BLaER1 (cell line): ENCODE measurements around the gene ARHGAP24.

Source experiments
- H3K27ac ChIP-seq: shearing (Covaris generic); formaldehyde crosslinking; 2 replicates; pipeline ENCODE4 v1.8.1; 2022
- H3K27me3 ChIP-seq: shearing (Covaris generic); formaldehyde crosslinking; 2 replicates; pipeline ENCODE4 v1.8.1; 2022
- H3K36me3 ChIP-seq: shearing (Covaris generic); formaldehyde crosslinking; 2 replicates; pipeline ENCODE4 v1.8.1; 2022
- H3K4me1 ChIP-seq: shearing (Covaris generic); formaldehyde crosslinking; 2 replicates; pipeline ENCODE4 v1.8.1; 2022
- H3K4me2 ChIP-seq: shearing (Covaris generic); formaldehyde crosslinking; 2 replicates; pipeline ENCODE4 v1.8.1; 2022
- H3K4me3 ChIP-seq: shearing (Covaris generic); formaldehyde crosslinking; 2 replicates; pipeline ENCODE4 v1.8.1; 2022
- H3K9ac ChIP-seq: shearing (Covaris generic); formaldehyde crosslinking; 2 replicates; pipeline ENCODE4 v1.8.1; 2022
- H3K9me3 ChIP-seq: shearing (Covaris generic); formaldehyde crosslinking; 2 replicates; pipeline ENCODE4 v1.8.1; 2022
- H4K20me1 ChIP-seq: shearing (Covaris generic); formaldehyde crosslinking; 2 replicates; pipeline ENCODE4 v1.8.1; 2022
- Cebpa-rat ChIP-seq: shearing (Covaris generic); IDR thresholded peaks from 2 replicates; pipeline ENCODE4 v1.8.1; 2022

ARHGAP24 gene

GRCh38 chr4:85744950-85745349 lies 270.0 kb downstream of the ARHGAP24 start:
- Histone ChIP-seq H4K20me1 (no peaks in the 10 kb centered on the region), H3K9ac (no peak overlapping the region), H3K27me3 (no peaks in the 10 kb centered on the region), H3K27ac (no peak overlapping the region), H3K4me3 (no peak overlapping the region), H3K4me1 (peaks cover 11% of the 10 kb centered on the region), H3K4me2 (no peak overlapping the region), H3K36me3 (no peaks in the 10 kb centered on the region), H3K9me3 (no peaks in the 10 kb centered on the region)
- no peak for TF ChIP-seq Cebpa-rat

GRCh38 chr4:85745939-85746338 lies 271.0 kb downstream of the ARHGAP24 start:
- H3K36me3 ChIP-seq, result no peaks in the 10 kb centered on the region
- H3K4me2 ChIP-seq, result no peak overlapping the region
- no peak overlapping the region for H3K4me3 ChIP-seq
- no peaks in the 10 kb centered on the region for H4K20me1 ChIP-seq
- no peak overlapping the region for H3K27ac ChIP-seq
- no peak overlapping the region for H3K9ac ChIP-seq
- TF ChIP-seq Cebpa-rat, result no peak
- no peaks in the 10 kb centered on the region for H3K9me3 ChIP-seq
- H3K27me3 ChIP-seq, result no peaks in the 10 kb centered on the region
- H3K4me1 ChIP-seq, result peaks cover 17% of the 10 kb centered on the region

DNA sequence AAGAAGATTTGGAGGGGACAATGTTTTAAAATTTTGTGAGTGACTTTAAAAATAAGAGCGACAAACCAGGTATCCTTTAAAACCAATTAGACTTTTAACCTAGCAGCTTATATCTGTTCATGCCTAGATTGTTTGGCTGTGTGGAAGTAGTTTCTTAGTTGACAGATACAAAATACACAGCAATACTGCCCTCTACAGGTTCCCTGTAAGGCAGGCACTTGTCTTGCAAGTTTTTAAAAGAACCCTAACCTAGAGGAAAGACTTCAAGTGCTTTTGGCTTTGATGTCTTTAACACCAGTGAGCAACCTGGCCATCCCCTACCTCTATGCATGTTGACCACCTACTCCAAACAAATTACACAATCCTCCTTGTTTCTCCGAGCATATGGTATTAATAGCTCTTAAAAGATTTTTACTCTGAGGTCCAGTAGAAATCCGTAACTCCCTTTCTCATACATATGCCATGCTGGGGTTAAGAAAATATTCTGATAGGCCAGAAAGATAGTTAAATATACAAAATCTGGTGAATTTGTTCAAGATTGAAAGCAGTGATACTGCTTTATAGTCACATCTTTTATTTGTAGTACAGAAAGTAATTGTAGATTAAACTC lies 273.0 kb downstream of the ARHGAP24 start:
- no peak overlapping the region for H3K9ac ChIP-seq
- no peak overlapping the region for H3K4me3 ChIP-seq
- no peak for TF ChIP-seq Cebpa-rat
- no peak overlapping the region for H3K4me2 ChIP-seq
- no peaks in the 10 kb centered on the region for H3K36me3 ChIP-seq
- no peaks in the 10 kb centered on the region for H4K20me1 ChIP-seq
- no peaks in the 10 kb centered on the region for H3K27me3 ChIP-seq
- H3K4me1 ChIP-seq, result peaks cover 17% of the 10 kb centered on the region
- H3K27ac ChIP-seq, result no peak overlapping the region
- H3K9me3 ChIP-seq, result no peaks in the 10 kb centered on the region

GRCh38 chr4:85748654-85749053 lies 273.7 kb downstream of the ARHGAP24 start:
- no peaks in the 10 kb centered on the region for H4K20me1 ChIP-seq
- H3K4me2 ChIP-seq, result no peak overlapping the region
- TF ChIP-seq Cebpa-rat, result no peak
- H3K9ac ChIP-seq, result no peak overlapping the region
- no peak overlapping the region for H3K27ac ChIP-seq
- no peaks in the 10 kb centered on the region for H3K27me3 ChIP-seq
- H3K4me3 ChIP-seq, result no peak overlapping the region
- H3K9me3 ChIP-seq, result no peaks in the 10 kb centered on the region
- peaks cover 17% of the 10 kb centered on the region for H3K4me1 ChIP-seq
- H3K36me3 ChIP-seq, result no peaks in the 10 kb centered on the region

GRCh38 chr4:85751866-85752265 lies 276.9 kb downstream of the ARHGAP24 start:
- H3K4me1 ChIP-seq, result peaks cover 17% of the 10 kb centered on the region
- no peaks in the 10 kb centered on the region for H3K9me3 ChIP-seq
- H3K27me3 ChIP-seq, result no peaks in the 10 kb centered on the region
- no peak overlapping the region for H3K4me2 ChIP-seq
- TF ChIP-seq Cebpa-rat, result no peak
- no peak overlapping the region for H3K9ac ChIP-seq
- H4K20me1 ChIP-seq, result no peaks in the 10 kb centered on the region
- H3K36me3 ChIP-seq, result no peaks in the 10 kb centered on the region
- H3K27ac ChIP-seq, result no peak overlapping the region
- no peak overlapping the region for H3K4me3 ChIP-seq

GRCh38 chr4:85755285-85755684 lies 280.3 kb downstream of the ARHGAP24 start:
- no peaks in the 10 kb centered on the region for H3K36me3 ChIP-seq
- H3K4me3 ChIP-seq, result no peak overlapping the region
- no peaks in the 10 kb centered on the region for H3K27me3 ChIP-seq
- H3K9me3 ChIP-seq, result no peaks in the 10 kb centered on the region
- H3K4me1 ChIP-seq, result 0 out of 2 replicates have a peak, but pooled peaks cover 3% of the 10 kb centered on the region
- no peak overlapping the region for H3K9ac ChIP-seq
- H3K27ac ChIP-seq, result no peak overlapping the region
- no peak for TF ChIP-seq Cebpa-rat
- H4K20me1 ChIP-seq, result no peaks in the 10 kb centered on the region
- no peak overlapping the region for H3K4me2 ChIP-seq

DNA sequence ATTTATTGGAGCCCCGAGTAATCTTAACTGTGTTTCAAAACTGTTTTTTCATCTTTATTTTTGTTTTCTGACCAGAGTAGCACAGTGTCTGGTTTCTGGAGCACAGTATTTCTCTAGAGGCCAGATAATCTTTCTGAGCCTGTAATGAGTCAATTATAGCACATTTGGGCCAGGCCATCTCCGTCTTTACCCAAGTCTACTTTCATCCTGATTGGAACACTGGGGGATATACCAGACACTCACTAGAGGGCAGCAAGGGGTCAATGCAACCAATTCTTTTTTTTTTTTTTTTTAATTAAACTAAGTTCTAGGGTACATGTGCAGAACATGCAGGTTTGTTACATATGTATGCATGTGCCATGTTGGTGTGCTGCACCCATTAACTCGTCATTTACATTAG lies 282.0 kb downstream of the ARHGAP24 start:
- no peaks in the 10 kb centered on the region for H3K9me3 ChIP-seq

DNA sequence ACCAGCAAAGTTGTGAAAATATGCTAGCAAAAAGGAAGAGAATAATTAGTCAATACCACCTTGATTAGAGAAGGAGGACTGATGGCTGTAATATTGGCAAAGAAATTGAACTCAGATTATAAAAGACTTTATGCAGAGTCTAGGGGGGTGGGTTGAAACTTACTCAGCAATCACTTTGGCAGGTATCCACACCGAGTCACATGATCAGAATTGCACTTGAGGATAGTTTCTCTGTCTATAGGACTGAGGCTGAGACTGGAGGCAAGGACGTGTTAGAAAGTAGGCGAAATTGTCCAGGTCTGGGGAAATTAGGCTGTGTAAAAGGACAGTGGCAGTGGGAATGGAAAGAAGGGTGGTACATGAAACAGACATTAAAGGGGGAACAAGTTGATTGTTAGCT lies 284.4 kb downstream of the ARHGAP24 start:
- Histone ChIP-seq H3K9me3 (no peaks in the 10 kb centered on the region), H3K4me3 (no peak overlapping the region), H4K20me1 (no peaks in the 10 kb centered on the region), H3K27ac (no peak overlapping the region), H3K27me3 (no peaks in the 10 kb centered on the region), H3K36me3 (no peaks in the 10 kb centered on the region), H3K9ac (no peak overlapping the region), H3K4me1 (no peaks in the 10 kb centered on the region), H3K4me2 (no peak overlapping the region)
- no peak for TF ChIP-seq Cebpa-rat

More for the DNA sequence above, 282.0 kb downstream of the ARHGAP24 start:
- no peak overlapping the region for H3K4me2 ChIP-seq
- H3K4me3 ChIP-seq, result no peak overlapping the region
- no peak for TF ChIP-seq Cebpa-rat
- H3K9ac ChIP-seq, result no peak overlapping the region
- H4K20me1 ChIP-seq, result no peaks in the 10 kb centered on the region
- no peaks in the 10 kb centered on the region for H3K27me3 ChIP-seq
- no peak overlapping the region for H3K27ac ChIP-seq
- H3K4me1 ChIP-seq, result no peaks in the 10 kb centered on the region
- no peaks in the 10 kb centered on the region for H3K36me3 ChIP-seq

GRCh38 chr4:85760511-85760910 lies 285.6 kb downstream of the ARHGAP24 start:
- H4K20me1 ChIP-seq, result no peaks in the 10 kb centered on the region
- no peaks in the 10 kb centered on the region for H3K9me3 ChIP-seq
- no peaks in the 10 kb centered on the region for H3K4me1 ChIP-seq
- H3K4me3 ChIP-seq, result no peak overlapping the region
- H3K27ac ChIP-seq, result no peak overlapping the region
- no peaks in the 10 kb centered on the region for H3K27me3 ChIP-seq
- H3K4me2 ChIP-seq, result no peak overlapping the region
- no peaks in the 10 kb centered on the region for H3K36me3 ChIP-seq
- no peak overlapping the region for H3K9ac ChIP-seq
- TF ChIP-seq Cebpa-rat, result no peak

DNA sequence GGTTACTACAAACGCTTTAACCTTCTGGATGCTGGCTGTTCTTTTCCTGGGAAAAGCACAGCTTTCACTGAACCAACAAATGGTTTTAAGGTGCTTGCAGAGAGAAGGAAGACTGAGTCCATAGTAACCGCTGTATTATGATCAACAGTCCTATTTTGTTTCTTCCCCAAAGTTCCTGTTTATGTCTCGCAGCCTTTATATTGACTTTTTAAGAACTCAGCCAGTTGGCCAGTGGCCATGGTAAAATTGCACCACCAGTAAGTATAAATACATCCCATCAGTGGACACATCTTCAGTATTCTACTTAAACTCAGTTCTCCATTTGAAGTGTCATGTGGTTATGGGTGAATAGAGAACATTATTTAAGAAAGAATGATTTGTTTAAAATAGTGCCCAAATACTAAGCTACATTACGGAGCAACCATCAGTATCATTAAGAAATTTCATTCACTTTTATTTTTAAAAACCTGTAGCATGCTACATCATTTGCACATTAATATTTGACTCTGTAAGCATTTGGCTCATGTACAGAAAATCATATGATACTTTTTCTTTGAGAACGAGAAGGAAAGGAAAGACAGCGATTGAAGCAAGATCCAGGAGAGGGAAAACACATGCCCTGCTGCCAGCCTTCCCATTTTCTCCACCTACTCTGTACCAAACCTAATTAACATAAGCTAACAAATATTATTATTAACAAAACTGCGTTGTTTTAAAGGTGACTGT lies 287.0 kb downstream of the ARHGAP24 start:
- H3K4me1 ChIP-seq, result no peaks in the 10 kb centered on the region
- H3K4me3 ChIP-seq, result no peak overlapping the region
- H3K9ac ChIP-seq, result no peak overlapping the region
- no peaks in the 10 kb centered on the region for H3K9me3 ChIP-seq
- H4K20me1 ChIP-seq, result no peaks in the 10 kb centered on the region
- H3K36me3 ChIP-seq, result no peaks in the 10 kb centered on the region
- H3K27me3 ChIP-seq, result no peaks in the 10 kb centered on the region
- no peak overlapping the region for H3K27ac ChIP-seq
- no peak overlapping the region for H3K4me2 ChIP-seq
- TF ChIP-seq Cebpa-rat, result no peak
